HepG2 (cell line): ENCODE data around the gene DOCK4. TPM values are rescaled to one million over a fixed set of nuclear protein-coding genes. Genes with fewer than 3 reads are reported as not detected.

Experiments used
- ATAC-seq: fragments of 200-7000 bp; cut with Tn5 transposase; 3 replicates; pipeline ENCODE4 v1.9.1; 2020; ENCODE audit warnings: mild to moderate bottlenecking, moderate library complexity
- BruUV-seq: library from RNA; stranded (reverse); fragments of 400-500 nt; replicated peaks from 2 replicates; lab custom pipeline; 2021; lab: Mats Ljungman, UMichigan
- CTCF ChIA-PET: fragments of 300-600 bp; formaldehyde crosslinking; extraction: SDS; loops from one replicate; lab custom pipeline; 2021; ENCODE audit warnings: low total read pairs, inconsistent platforms, low intra/inter-chr PET ratio; lab: Yijun Ruan, JAX
- POLR2A ChIA-PET: fragments of 350-600 bp; sonication (Branson Sonifier 250); formaldehyde crosslinking; loops from one replicate; lab custom pipeline; 2020; ENCODE audit warnings: antibody characterized with exemption, inconsistent platforms; lab: Yijun Ruan, JAX
- DNase-seq: peaks from one replicate; pipeline ENCODE4 v3.0.0-alpha.2; 2015; ENCODE audit warnings: low spot score
- FAIRE-seq: peaks from 3 replicates; lab custom pipeline; 2011; peaks lifted over from hg19 to GRCh38; lab: Jason Lieb, UNC
- H2AFZ ChIP-seq: one replicate; pipeline ENCODE4 v1.6.1; 2011; ENCODE audit warnings: low read length, inconsistent platforms
- H3K27ac ChIP-seq: fragments of 300-600 bp; 3 replicates; pipeline ENCODE4 v1.8.0; 2011; ENCODE audit warnings: mixed run types, mild to moderate bottlenecking, mixed read lengths, low read length, inconsistent platforms; ENCODE audit not compliant: insufficient read depth; ENCODE audit errors: extremely low read length
- H3K27me3 ChIP-seq, 2 experiments: fragments of 200-600 bp in 1 of 2; 2 replicates in 1 of 2; 3 replicates in 1 of 2; pipeline versions ENCODE4 v1.6.0 to v1.8.0; 2011; ENCODE audit warnings: low read length in 2 of 2, mild to moderate bottlenecking in 2 of 2, moderate library complexity in 2 of 2, inconsistent platforms in 1 of 2; ENCODE audit not compliant: insufficient read depth in 2 of 2, control insufficient read depth in 1 of 2
- H3K36me3 ChIP-seq, 2 experiments: fragments of 200-600 bp in 1 of 2; replicated peaks in 1 of 2; 2 replicates in 1 of 2; 3 replicates in 1 of 2; pipeline versions ENCODE4 v1.5.1 to v1.8.0; 2011; ENCODE audit warnings: low read length in 2 of 2, inconsistent platforms in 1 of 2; ENCODE audit not compliant: insufficient read depth in 2 of 2, control insufficient read depth in 1 of 2
- H3K4me1 ChIP-seq: 2 replicates; pipeline ENCODE4 v1.5.1; 2012; ENCODE audit warnings: low read length, inconsistent platforms; ENCODE audit not compliant: insufficient read depth
- H3K4me2 ChIP-seq: 2 replicates; pipeline ENCODE4 v1.6.0; 2011; ENCODE audit warnings: low read depth, low read length, inconsistent platforms
- H3K4me3 ChIP-seq, 3 experiments: fragments of 200-600 bp in 1 of 3; sonication (generic), shearing (Covaris generic) in 1 of 3; replicated peaks in 1 of 3; 2 replicates each; pipeline ENCODE4 v1.5.1; 2011 to 2016; ENCODE audit warnings: low read length in 3 of 3, inconsistent platforms in 2 of 3, low read depth in 2 of 3, mild to moderate bottlenecking in 2 of 3, control low read depth in 1 of 3, mixed read lengths in 1 of 3; ENCODE audit not compliant: insufficient read depth in 1 of 3
- H3K79me2 ChIP-seq: one replicate; pipeline ENCODE4 v1.6.1; 2011; ENCODE audit warnings: low read length, inconsistent platforms; ENCODE audit not compliant: insufficient read depth
- H3K9ac ChIP-seq: 2 replicates; pipeline ENCODE4 v1.6.0; 2011; ENCODE audit warnings: mild to moderate bottlenecking, low read depth, low read length, inconsistent platforms; ENCODE audit not compliant: insufficient read depth
- H3K9me3 ChIP-seq: 2 replicates; pipeline ENCODE4 v1.5.1; 2012; ENCODE audit warnings: mild to moderate bottlenecking, low read length
- H4K20me1 ChIP-seq: 2 replicates; pipeline ENCODE4 v1.6.0; 2011; ENCODE audit warnings: inconsistent platforms, mild to moderate bottlenecking, low read length, moderate library complexity; ENCODE audit not compliant: insufficient read depth
- GABPB1 ChIP-seq: IDR thresholded peaks from 2 replicates; pipeline ENCODE4 v1.6.1; 2016; ENCODE audit warnings: mild to moderate bottlenecking, missing genetic modification reagents, moderate library complexity, missing compliant biosample characterization
- GPN1 ChIP-seq: sonication (generic); formaldehyde crosslinking; IDR thresholded peaks from 2 replicates; pipeline ENCODE4 v1.5.1; 2020; ENCODE audit warnings: missing genetic modification reagents, borderline replicate concordance
- HDAC6 ChIP-seq: fragments of 200-600 bp; sonication (generic); IDR thresholded peaks from 2 replicates; pipeline ENCODE4 v1.7.0; 2017; ENCODE audit warnings: mild to moderate bottlenecking, antibody characterized with exemption, low read length, low read depth
- PAF1 ChIP-seq: IDR thresholded peaks from 2 replicates; pipeline ENCODE4 v1.6.1; 2016; ENCODE audit warnings: missing genetic modification reagents, missing compliant biosample characterization
- SPEN ChIP-seq: sonication (generic); formaldehyde crosslinking; IDR thresholded peaks from 2 replicates; pipeline ENCODE4 v1.5.1; 2020; ENCODE audit warnings: low read depth, mild to moderate bottlenecking, missing genetic modification reagents
- WGBS: methylation state at CpG from one replicate; pipeline ENCODE4 v1.1.6; 2017; ENCODE audit warnings: low lambda C conversion rate; 5-methylcytosine and 5-hydroxymethylcytosine counted together
- in situ Hi-C: cut with HindIII; loops from 2 replicates; pipeline ENCODE4 v1.10.0; 2017; ENCODE audit warnings: low pct_unique_long_range_greater_than_20kb; ENCODE audit not compliant: extremely low pct_ligation_motif_present
- intact Hi-C: fragments of 100-400 bp; cut with micrococcal nuclease; formaldehyde crosslinking; loops from one replicate; pipeline ENCODE4 v1.10.0; 2022; ENCODE audit not compliant: unreplicated experiment
- polyA plus RNA-seq, 8 experiments: library from polyadenylated mRNA; depleted of rRNA in 3 of 8; stranded (reverse) in 7 of 8; unstranded in 1 of 8; fragments of >200 nt; fragmentation: Illumina TruSeq in 4 of 8; extraction: Trizol in 4 of 8; gene quantifications; 2 replicates each; pipeline versions ENCODE4 v1.2.1 to v1.2.3, GENCODE V29; 2011 to 2016; ENCODE audit warnings: low read depth in 4 of 8, missing spikeins in 1 of 8, mixed read lengths in 1 of 8; ENCODE audit not compliant: insufficient read depth in 1 of 8
- total RNA-seq, 5 experiments: library from RNA; depleted of rRNA; stranded (reverse); fragments of >200 nt; fragmentation: Illumina TruSeq; extraction: Trizol; gene quantifications; 2 replicates each; pipeline ENCODE4 v1.2.3, GENCODE V29; 2016; ENCODE audit warnings: low read depth in 1 of 5
- TF ChIP-seq, protein P1 (sequence below): sonication (generic); formaldehyde crosslinking; IDR thresholded peaks from 2 replicates; pipeline ENCODE4 v1.4.0; 2020; ENCODE audit warnings: missing genetic modification reagents
- TF ChIP-seq, protein P2 (sequence below): sonication (generic); formaldehyde crosslinking; IDR thresholded peaks from 2 replicates; pipeline ENCODE4 v1.5.0; 2020; ENCODE audit warnings: missing genetic modification reagents

Gene DOCK4
- total and polyA plus RNA-seq, 2 of the 13 experiments (the other 11 are each of a cell fraction or from before 2014, with no cell fraction given): 13.5 to 17.4 TPM

DNA sequence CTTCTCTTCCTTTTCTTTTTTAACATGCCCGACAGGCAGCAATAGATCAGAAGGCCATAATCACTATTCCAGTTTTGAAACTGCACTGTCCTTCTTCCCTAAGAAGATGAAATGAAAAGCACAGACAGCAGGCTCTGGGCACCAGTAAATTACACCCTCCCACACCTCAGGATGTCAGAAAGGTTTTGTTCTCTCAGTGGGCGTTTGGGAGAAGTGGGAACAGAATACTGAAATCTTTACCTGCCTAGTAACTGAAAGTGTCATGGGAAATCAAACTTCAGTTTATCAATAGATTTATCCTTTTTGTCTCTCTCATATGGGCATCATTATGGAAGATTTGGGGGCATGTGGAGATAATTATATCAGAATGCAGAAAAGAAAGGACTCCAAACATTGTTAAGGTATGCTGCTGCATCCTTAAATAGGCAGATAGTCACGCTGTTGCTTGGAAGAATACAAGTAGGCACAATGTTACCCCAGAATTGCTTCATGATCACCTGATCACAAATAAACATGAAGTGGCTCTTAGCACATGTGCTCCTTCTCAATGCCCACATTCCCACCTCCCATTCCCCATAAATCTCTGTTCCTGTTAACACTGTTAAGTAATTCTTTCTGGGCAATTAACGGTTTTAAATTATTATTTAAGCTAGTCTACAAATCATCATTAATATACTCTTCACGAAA is 113.3 kb downstream of the DOCK4 start:
- Histone ChIP-seq H3K79me2 (peaks cover 7% of the 10 kb centered on the region), H2AFZ (no peak overlapping the region), H3K27me3 (no peaks in the 10 kb centered on the region), H3K4me3 (no peak overlapping the region), H3K27ac (no peak overlapping the region), H4K20me1 (no peaks in the 10 kb centered on the region), H3K36me3 (no peaks in the 10 kb centered on the region), H3K9me3 (no peaks in the 10 kb centered on the region), H3K4me2 (no peak overlapping the region), H3K9ac (no peak overlapping the region), H3K4me1 (peaks cover 36% of the 10 kb centered on the region)
- ChIA-PET CTCF (no interaction called here), POLR2A (no interaction called here)
- in situ Hi-C loops (no loop called here), intact Hi-C loops (no loop called here)
- FAIRE-seq (no peak), ATAC-seq (no peak), DNase-seq (no peak)
- BruUV-seq: no TSS peak
- WGBS: 92% methylated on average over 5 of the region's 5 CpGs
- TF ChIP-seq GABPB1 (CRISPR knock-in tag): no peak
- TF ChIP-seq GPN1: no peak
- TF ChIP-seq, protein P1, sequence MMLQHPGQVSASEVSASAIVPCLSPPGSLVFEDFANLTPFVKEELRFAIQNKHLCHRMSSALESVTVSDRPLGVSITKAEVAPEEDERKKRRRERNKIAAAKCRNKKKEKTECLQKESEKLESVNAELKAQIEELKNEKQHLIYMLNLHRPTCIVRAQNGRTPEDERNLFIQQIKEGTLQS: no peak
- no peak for TF ChIP-seq PAF1 (CRISPR knock-in tag)
- TF ChIP-seq, protein P2, sequence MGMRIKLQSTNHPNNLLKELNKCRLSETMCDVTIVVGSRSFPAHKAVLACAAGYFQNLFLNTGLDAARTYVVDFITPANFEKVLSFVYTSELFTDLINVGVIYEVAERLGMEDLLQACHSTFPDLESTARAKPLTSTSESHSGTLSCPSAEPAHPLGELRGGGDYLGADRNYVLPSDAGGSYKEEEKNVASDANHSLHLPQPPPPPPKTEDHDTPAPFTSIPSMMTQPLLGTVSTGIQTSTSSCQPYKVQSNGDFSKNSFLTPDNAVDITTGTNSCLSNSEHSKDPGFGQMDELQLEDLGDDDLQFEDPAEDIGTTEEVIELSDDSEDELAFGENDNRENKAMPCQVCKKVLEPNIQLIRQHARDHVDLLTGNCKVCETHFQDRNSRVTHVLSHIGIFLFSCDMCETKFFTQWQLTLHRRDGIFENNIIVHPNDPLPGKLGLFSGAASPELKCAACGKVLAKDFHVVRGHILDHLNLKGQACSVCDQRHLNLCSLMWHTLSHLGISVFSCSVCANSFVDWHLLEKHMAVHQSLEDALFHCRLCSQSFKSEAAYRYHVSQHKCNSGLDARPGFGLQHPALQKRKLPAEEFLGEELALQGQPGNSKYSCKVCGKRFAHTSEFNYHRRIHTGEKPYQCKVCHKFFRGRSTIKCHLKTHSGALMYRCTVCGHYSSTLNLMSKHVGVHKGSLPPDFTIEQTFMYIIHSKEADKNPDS (CRISPR knock-in tag): no peak
- TF ChIP-seq SPEN: no peak
- no peak for TF ChIP-seq HDAC6
